Naive thymus-derived CD4-positive, alpha-beta T cell (primary cell): ENCODE results near the gene EIF4G3. TPM values are rescaled to one million over a fixed set of nuclear protein-coding genes. Genes with fewer than 3 reads are reported as not detected.

Experiments used
- ATAC-seq: fragments of 150-1000 bp; cut with Tn5 transposase; 2 replicates; pipeline ENCODE4 v1.10.0; 2021; ENCODE audit warnings: mild to moderate bottlenecking, moderate library complexity
- CTCF ChIA-PET: fragments of 350-600 bp; sonication (Branson Sonifier 250); formaldehyde crosslinking; loops from one replicate; lab custom pipeline; 2021; ENCODE audit warnings: antibody characterized with exemption; lab: Charles Lee
- POLR2A ChIA-PET: fragments of 350-600 bp; sonication (Branson Sonifier 250); formaldehyde crosslinking; loops from one replicate; lab custom pipeline; 2021; ENCODE audit warnings: antibody characterized with exemption, inconsistent platforms; lab: Charles Lee
- DNase-seq, 9 donors: peaks; one replicate each; pipeline versions ENCODE4 v3.0.0 to v3.0.0-alpha.2; 2020 to 2022; ENCODE audit warnings: mixed read lengths in 1 of 9
- H3K27ac ChIP-seq: one replicate; pipeline ENCODE4 v1.7.0; 2013; ENCODE audit warnings: mild to moderate bottlenecking, low read depth, low read length, moderate library complexity
- H3K27me3 ChIP-seq, 2 donors: one replicate each; pipeline ENCODE4 v1.7.0; 2013; ENCODE audit warnings: low read length in 2 of 2, mild to moderate bottlenecking in 2 of 2, moderate library complexity in 2 of 2; ENCODE audit not compliant: control insufficient read depth in 2 of 2, insufficient read depth in 2 of 2
- H3K36me3 ChIP-seq, 3 experiments: 1 replicate in 2 of 3; 2 replicates in 1 of 3; pipeline ENCODE4 v1.7.0; 2013; ENCODE audit warnings: low read length in 3 of 3, mild to moderate bottlenecking in 3 of 3, moderate library complexity in 1 of 3; ENCODE audit not compliant: insufficient read depth in 3 of 3, control insufficient read depth in 2 of 3
- H3K4me1 ChIP-seq, 2 donors: one replicate each; pipeline ENCODE4 v1.7.0; 2013; ENCODE audit warnings: low read length in 2 of 2, mild to moderate bottlenecking in 2 of 2, moderate library complexity in 1 of 2; ENCODE audit not compliant: control insufficient read depth in 2 of 2, insufficient read depth in 2 of 2
- H3K4me3 ChIP-seq: 2 replicates; pipeline ENCODE4 v1.7.0; 2013; ENCODE audit warnings: mild to moderate bottlenecking, low read length
- H3K9me3 ChIP-seq, 3 experiments: 1 replicate in 2 of 3; 2 replicates in 1 of 3; pipeline ENCODE4 v1.7.0; 2013; ENCODE audit warnings: low read length in 3 of 3; ENCODE audit not compliant: control insufficient read depth in 2 of 3
- H3K27ac Mint-ChIP-seq, 9 donors: one replicate each; pipeline ENCODE4 v1.8.0; 2020 to 2022; ENCODE audit warnings: mixed read lengths in 9 of 9, mild to moderate bottlenecking in 8 of 9, moderate library complexity in 5 of 9, inconsistent platforms in 2 of 9
- H3K27me3 Mint-ChIP-seq, 5 donors: one replicate each; pipeline ENCODE4 v1.8.0; 2021 to 2022; ENCODE audit warnings: mixed read lengths in 5 of 5, mild to moderate bottlenecking in 1 of 5
- H3K36me3 Mint-ChIP-seq, 5 donors: one replicate each; pipeline ENCODE4 v1.8.0; 2020 to 2022; ENCODE audit warnings: mixed read lengths in 5 of 5, mild to moderate bottlenecking in 3 of 5, inconsistent platforms in 1 of 5
- H3K4me1 Mint-ChIP-seq, 7 donors: one replicate each; pipeline ENCODE4 v1.8.0; 2020 to 2022; ENCODE audit warnings: mixed read lengths in 7 of 7, mild to moderate bottlenecking in 3 of 7, inconsistent platforms in 1 of 7
- H3K4me3 Mint-ChIP-seq, 10 donors: one replicate each; pipeline ENCODE4 v1.8.0; 2020 to 2022; ENCODE audit warnings: mild to moderate bottlenecking in 10 of 10, mixed read lengths in 10 of 10, moderate library complexity in 6 of 10, inconsistent platforms in 2 of 10
- H3K9me3 Mint-ChIP-seq, 11 donors: one replicate each; pipeline ENCODE4 v1.8.0; 2020 to 2022; ENCODE audit warnings: mixed read lengths in 11 of 11, mild to moderate bottlenecking in 4 of 11, inconsistent platforms in 1 of 11, moderate library complexity in 1 of 11
- intact Hi-C, 2 donors: fragments of 100-400 bp; cut with micrococcal nuclease; formaldehyde crosslinking; loops; one replicate each; pipeline ENCODE4 v1.15.1; 2023
- polyA plus RNA-seq, 2 donors: library from polyadenylated mRNA; unstranded; fragments of 300-500 nt; fragmentation: Illumina TruSeq; gene quantifications; one replicate each; pipeline ENCODE4 v1.2.3, GENCODE V29; 2021
- total RNA-seq, 6 experiments: library from RNA in 5 of 6; stranded (reverse) in 5 of 6; gene quantifications; 1 replicate in 5 of 6; 2 replicates in 1 of 6; pipeline ENCODE4 v1.2.3 and lab custom pipeline; 2021 to 2026

Gene EIF4G3
- total and polyA plus RNA-seq, 7 experiments from 2014 or later = 3.3 to 46.3 (median 16.4) TPM

DNA sequence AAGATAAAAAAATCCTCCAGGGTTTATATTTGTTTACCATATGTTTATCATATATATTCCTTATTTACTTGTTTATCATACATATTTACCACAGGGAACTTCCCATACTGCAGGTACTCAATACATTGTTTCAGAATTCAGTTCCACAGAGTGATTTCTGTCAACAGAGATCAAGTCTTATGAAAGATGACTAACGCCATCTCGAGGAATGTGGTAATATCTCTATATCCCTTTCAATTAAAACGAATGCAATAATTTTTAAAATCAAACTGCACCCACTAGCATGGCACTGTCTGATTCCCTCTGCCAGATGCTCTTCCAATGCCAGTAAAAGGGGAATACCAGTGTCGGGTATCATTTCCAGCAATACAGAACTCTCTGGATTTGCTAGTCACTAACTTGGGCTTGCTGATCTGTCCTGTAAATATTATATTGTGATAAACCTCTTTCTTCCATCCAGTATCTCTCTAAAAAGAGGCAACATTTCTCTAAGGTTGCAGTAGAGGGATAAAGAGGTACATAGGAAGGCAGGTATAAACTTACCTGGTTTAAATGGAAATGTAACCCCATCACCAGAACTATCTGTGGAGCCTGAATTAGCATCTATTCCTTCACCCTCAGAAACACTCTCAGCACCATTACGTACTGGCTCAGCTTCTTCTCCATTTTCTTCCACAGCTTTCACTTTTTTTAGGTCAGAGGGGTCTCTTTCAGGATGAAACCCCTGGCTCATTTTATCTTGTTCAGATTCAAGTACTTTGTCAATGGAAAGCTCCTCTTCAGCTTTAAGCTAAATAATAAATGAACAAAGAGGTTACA, 277.3 kb downstream of the EIF4G3 start:
- no peaks in the 10 kb centered on the region for H3K4me1 ChIP-seq
- no peaks in the 10 kb centered on the region for H3K27me3 ChIP-seq
- H3K9me3 Mint-ChIP-seq = no peaks in the 10 kb centered on the region
- H3K9me3 ChIP-seq = no peaks in the 10 kb centered on the region
- no peak overlapping the region for H3K4me3 ChIP-seq
- H3K36me3 ChIP-seq = peaks cover 0 to 9% (median 0%) of the 10 kb centered on the region in 3 experiments
- ChIA-PET POLR2A (no interaction called here), CTCF (interaction anchor here (0.6 kb wide), 1 partner anchor 10 kb away, joined by 3 read pairs; no protein-coding TSS in a partner anchor)
- H3K27me3 Mint-ChIP-seq = no peaks in the 10 kb centered on the region
- H3K4me3 Mint-ChIP-seq = no peak overlapping the region
- H3K4me1 Mint-ChIP-seq = no peaks in the 10 kb centered on the region
- ATAC-seq (no peak), DNase-seq (no peak)
- no peak overlapping the region for H3K27ac Mint-ChIP-seq
- H3K36me3 Mint-ChIP-seq = peaks cover 0 to 22% (median 3%) of the 10 kb centered on the region in 5 donors
- intact Hi-C loops = no loop called here
- no peak overlapping the region for H3K27ac ChIP-seq

DNA sequence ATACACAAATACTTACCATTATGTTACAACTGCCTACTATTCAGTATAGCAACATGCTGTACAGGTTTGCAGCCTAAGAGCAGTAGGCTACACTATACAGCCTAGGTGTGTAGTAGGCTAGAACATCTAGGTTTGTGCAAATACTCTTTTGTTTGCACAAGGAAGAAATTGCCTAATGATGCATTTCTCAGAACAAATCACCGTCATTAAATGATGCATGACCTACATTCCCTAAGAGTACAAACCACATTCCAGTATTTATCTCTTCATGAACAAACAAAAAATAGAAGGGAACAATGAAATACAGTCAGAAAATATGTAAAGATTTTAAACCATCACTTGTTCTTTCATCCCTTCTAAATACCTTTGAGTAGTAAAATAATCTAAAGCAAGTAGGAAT, 279.9 kb downstream of the EIF4G3 start:
- ChIA-PET POLR2A (no interaction called here), CTCF (no interaction called here)
- peaks cover 0 to 31% (median 11%) of the 10 kb centered on the region in 5 donors for H3K36me3 Mint-ChIP-seq
- Histone ChIP-seq H3K36me3 (peaks cover 4 to 29% (median 13%) of the 10 kb centered on the region in 3 experiments), H3K27ac (no peak overlapping the region), H3K27me3 (no peaks in the 10 kb centered on the region), H3K9me3 (no peaks in the 10 kb centered on the region), H3K4me1 (no peaks in the 10 kb centered on the region), H3K4me3 (no peak overlapping the region)
- H3K9me3 Mint-ChIP-seq = no peaks in the 10 kb centered on the region
- DNase-seq (no peak), ATAC-seq (no peak)
- no peaks in the 10 kb centered on the region for H3K27me3 Mint-ChIP-seq
- H3K4me1 Mint-ChIP-seq = no peaks in the 10 kb centered on the region
- H3K4me3 Mint-ChIP-seq = no peak overlapping the region
- H3K27ac Mint-ChIP-seq = no peak overlapping the region
- intact Hi-C loops = no loop called here

DNA sequence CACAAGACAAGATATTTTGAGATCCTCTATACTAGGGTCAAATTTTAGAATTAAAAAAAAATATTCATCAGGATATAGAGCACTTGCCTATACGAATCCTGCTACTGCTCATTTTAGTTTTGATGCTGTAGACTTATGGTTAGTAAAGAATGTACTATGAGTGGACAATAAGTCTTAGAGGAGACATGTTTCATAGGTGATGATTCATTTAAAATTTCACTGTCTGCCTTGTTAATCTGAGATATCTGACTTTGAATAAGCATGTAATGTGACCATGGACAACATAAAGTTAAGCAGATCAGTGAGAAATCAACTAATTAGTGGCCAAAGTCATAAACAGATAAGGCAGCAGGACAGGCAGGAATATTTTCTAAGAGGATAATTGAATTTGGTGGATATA, 282.8 kb downstream of the EIF4G3 start:
- Mint-ChIP-seq H3K4me1 (no peaks in the 10 kb centered on the region), H3K27ac (no peak overlapping the region), H3K27me3 (no peaks in the 10 kb centered on the region), H3K36me3 (peaks cover 0 to 24% (median 11%) of the 10 kb centered on the region in 5 donors), H3K4me3 (no peak overlapping the region), H3K9me3 (no peaks in the 10 kb centered on the region)
- ChIA-PET POLR2A (no interaction called here), CTCF (no interaction called here)
- Histone ChIP-seq H3K4me1 (no peaks in the 10 kb centered on the region), H3K4me3 (no peak overlapping the region), H3K36me3 (peaks cover 4 to 30% (median 14%) of the 10 kb centered on the region in 3 experiments), H3K27me3 (no peaks in the 10 kb centered on the region), H3K9me3 (no peaks in the 10 kb centered on the region), H3K27ac (no peak overlapping the region)
- DNase-seq (no peak), ATAC-seq (no peak)
- intact Hi-C loops = no loop called here

DNA sequence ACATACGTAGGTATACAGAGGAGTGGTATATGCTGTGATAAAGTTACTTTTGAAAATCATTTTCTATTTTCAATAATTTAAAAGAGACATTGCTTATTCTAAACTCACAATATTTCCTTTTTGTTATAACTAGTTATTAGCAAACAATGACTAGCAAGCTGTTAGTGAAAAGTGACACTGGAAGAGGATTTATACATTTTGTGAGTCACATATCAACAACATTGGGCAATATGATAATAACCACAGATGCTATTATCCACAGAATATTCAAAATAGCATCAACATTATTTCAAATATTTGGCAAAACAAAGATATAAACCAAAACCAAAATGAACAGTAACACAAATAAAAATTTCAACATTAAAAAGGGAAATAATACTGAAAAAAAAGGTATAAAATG, 285.6 kb downstream of the EIF4G3 start:
- Mint-ChIP-seq H3K9me3 (no peaks in the 10 kb centered on the region), H3K27me3 (no peaks in the 10 kb centered on the region), H3K27ac (no peak overlapping the region), H3K36me3 (peaks cover 2 to 27% (median 15%) of the 10 kb centered on the region in 5 donors), H3K4me1 (no peaks in the 10 kb centered on the region), H3K4me3 (no peak overlapping the region)
- ChIA-PET CTCF (no interaction called here), POLR2A (no interaction called here)
- H3K27ac ChIP-seq = no peak overlapping the region
- intact Hi-C loops = no loop called here
- peaks cover 7 to 30% (median 14%) of the 10 kb centered on the region in 3 experiments for H3K36me3 ChIP-seq
- H3K4me1 ChIP-seq = no peaks in the 10 kb centered on the region
- ATAC-seq = no peak
- H3K4me3 ChIP-seq = no peak overlapping the region
- H3K9me3 ChIP-seq = no peaks in the 10 kb centered on the region
- H3K27me3 ChIP-seq = no peaks in the 10 kb centered on the region
- DNase-seq = no peak

DNA sequence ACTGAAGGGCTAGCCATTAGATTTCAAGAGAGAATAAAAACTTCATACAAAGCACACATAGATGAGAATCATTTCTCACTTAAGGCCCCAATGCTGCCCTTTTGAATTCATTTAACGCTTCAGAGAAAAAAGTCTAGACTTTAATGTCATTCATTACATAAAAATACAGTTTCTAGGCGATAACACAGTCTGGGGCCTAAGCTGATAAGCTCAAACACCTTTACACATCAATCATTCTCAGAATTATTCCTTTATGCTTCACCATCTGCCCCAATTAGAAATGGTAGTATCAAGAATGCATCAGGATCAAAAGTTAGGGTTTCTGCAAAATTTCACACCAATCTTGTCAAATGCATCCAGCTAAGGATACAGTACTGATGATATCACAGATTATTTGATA, 289.5 kb downstream of the EIF4G3 start:
- H3K27ac Mint-ChIP-seq = no peak overlapping the region
- no peaks in the 10 kb centered on the region for H3K27me3 ChIP-seq
- DNase-seq (no peak), ATAC-seq (no peak)
- peaks cover 0 to 15% (median 7%) of the 10 kb centered on the region in 5 donors for H3K36me3 Mint-ChIP-seq
- H3K4me3 ChIP-seq = no peak overlapping the region
- H3K9me3 Mint-ChIP-seq = no peaks in the 10 kb centered on the region
- no peak overlapping the region for H3K27ac ChIP-seq
- intact Hi-C loops = no loop called here
- POLR2A ChIA-PET = no interaction called here
- CTCF ChIA-PET = no interaction called here
- peaks cover 3 to 5% (median 5%) of the 10 kb centered on the region in 3 experiments for H3K36me3 ChIP-seq
- no peaks in the 10 kb centered on the region for H3K4me1 ChIP-seq
- no peaks in the 10 kb centered on the region for H3K9me3 ChIP-seq
- no peak overlapping the region for H3K4me3 Mint-ChIP-seq
- H3K27me3 Mint-ChIP-seq = no peaks in the 10 kb centered on the region
- H3K4me1 Mint-ChIP-seq = no peaks in the 10 kb centered on the region

DNA sequence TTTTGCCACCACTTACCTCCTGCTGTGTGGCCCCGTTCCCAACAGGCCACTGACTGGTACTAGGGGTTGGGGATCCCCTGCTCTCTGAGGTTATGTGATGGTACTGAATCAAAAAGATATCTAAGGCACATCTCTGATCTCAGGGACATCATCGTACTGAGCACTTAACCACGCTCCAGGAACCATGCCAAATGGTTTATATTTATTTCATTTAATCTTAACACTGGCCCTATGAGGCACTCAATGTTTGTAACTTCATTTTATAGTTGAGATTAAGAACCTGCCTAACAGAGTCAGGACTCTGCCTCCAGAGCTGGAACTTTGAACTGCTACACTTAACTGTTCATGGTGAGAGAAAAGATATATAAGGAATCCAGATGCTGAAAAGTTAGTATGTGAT, 291.6 kb downstream of the EIF4G3 start:
- no peaks in the 10 kb centered on the region for H3K27me3 Mint-ChIP-seq
- Histone ChIP-seq H3K27me3 (no peaks in the 10 kb centered on the region), H3K4me3 (no peak overlapping the region), H3K9me3 (no peaks in the 10 kb centered on the region), H3K4me1 (no peaks in the 10 kb centered on the region), H3K27ac (no peak overlapping the region), H3K36me3 (peaks cover 0 to 3% (median 0%) of the 10 kb centered on the region in 3 experiments)
- peaks cover 0 to 15% (median 12%) of the 10 kb centered on the region in 5 donors for H3K36me3 Mint-ChIP-seq
- H3K4me3 Mint-ChIP-seq = no peak overlapping the region
- no peaks in the 10 kb centered on the region for H3K9me3 Mint-ChIP-seq
- no peak for ATAC-seq
- POLR2A ChIA-PET = no interaction called here
- intact Hi-C loops = no loop called here
- CTCF ChIA-PET = no interaction called here
- no peak for DNase-seq
- H3K4me1 Mint-ChIP-seq = no peaks in the 10 kb centered on the region
- no peak overlapping the region for H3K27ac Mint-ChIP-seq

DNA sequence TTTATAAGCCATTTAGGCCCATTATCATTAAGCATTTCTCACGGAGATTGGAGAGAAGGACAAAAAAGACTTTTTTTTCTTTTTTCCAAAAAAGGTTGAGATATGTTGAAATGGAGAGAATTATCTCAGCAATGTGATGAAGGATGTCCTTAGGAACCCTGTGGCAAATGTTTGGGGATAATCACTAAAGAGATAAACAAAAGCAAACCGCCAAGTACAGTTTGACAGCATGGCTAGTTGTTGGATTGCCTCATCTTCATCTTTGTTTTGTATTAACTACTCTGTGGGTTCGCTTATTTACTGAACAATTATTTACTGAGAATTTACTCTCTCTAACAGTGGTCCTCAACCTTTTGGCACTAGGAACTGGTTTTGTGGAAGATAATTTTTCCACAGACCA, 292.2 kb downstream of the EIF4G3 start:
- Mint-ChIP-seq H3K36me3 (peaks cover 0 to 18% (median 15%) of the 10 kb centered on the region in 5 donors), H3K27ac (no peak overlapping the region), H3K4me1 (no peaks in the 10 kb centered on the region), H3K27me3 (no peaks in the 10 kb centered on the region), H3K9me3 (no peaks in the 10 kb centered on the region), H3K4me3 (no peak overlapping the region)
- no peaks in the 10 kb centered on the region for H3K27me3 ChIP-seq
- intact Hi-C loops = no loop called here
- no peak overlapping the region for H3K27ac ChIP-seq
- POLR2A ChIA-PET = no interaction called here
- CTCF ChIA-PET = no interaction called here
- H3K36me3 ChIP-seq = peaks cover 0 to 3% (median 0%) of the 10 kb centered on the region in 3 experiments
- ATAC-seq (no peak), DNase-seq (no peak)
- H3K4me1 ChIP-seq = no peaks in the 10 kb centered on the region
- no peaks in the 10 kb centered on the region for H3K9me3 ChIP-seq
- H3K4me3 ChIP-seq = no peak overlapping the region
